Measurements from ENCODE around the gene PHACTR3.
"Not testable (repeated sequence)": the region's sequence is repeated elsewhere in the genome, so short reads cannot be mapped to it uniquely, and the experiment has no call there.

The PHACTR3 gene

GRCh38 chr20:59866338-59866737 lies 262.0 kb downstream of the PHACTR3 start:
- TF ChIP-seq, protein P1, sequence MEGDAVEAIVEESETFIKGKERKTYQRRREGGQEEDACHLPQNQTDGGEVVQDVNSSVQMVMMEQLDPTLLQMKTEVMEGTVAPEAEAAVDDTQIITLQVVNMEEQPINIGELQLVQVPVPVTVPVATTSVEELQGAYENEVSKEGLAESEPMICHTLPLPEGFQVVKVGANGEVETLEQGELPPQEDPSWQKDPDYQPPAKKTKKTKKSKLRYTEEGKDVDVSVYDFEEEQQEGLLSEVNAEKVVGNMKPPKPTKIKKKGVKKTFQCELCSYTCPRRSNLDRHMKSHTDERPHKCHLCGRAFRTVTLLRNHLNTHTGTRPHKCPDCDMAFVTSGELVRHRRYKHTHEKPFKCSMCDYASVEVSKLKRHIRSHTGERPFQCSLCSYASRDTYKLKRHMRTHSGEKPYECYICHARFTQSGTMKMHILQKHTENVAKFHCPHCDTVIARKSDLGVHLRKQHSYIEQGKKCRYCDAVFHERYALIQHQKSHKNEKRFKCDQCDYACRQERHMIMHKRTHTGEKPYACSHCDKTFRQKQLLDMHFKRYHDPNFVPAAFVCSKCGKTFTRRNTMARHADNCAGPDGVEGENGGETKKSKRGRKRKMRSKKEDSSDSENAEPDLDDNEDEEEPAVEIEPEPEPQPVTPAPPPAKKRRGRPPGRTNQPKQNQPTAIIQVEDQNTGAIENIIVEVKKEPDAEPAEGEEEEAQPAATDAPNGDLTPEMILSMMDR (IDR thresholded peaks at IDR 0.05; ENCODE audit: extremely low read depth, missing control alignments): no peak
- no peak for DNase-seq (ENCODE audit: low spot score)

DNA sequence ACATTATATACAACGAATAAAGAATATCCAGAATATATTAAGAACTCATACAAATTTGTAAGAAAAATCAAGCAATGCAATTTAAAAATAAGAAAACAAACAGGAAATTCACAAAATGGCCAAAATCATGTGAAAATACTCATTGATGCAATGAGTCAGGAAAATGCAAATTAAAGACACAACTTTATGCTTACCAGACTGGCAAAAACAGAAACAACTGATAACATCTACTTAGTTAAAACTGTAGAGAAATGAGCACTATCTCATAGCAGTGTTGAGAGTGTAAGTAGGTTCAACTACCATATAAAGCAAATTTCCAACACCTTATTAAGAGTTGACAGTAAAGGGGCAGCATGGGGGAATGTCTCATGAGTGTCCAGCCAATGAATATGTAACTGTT lies 266.8 kb downstream of the PHACTR3 start:
- TF ChIP-seq, protein P1 (IDR thresholded peaks at IDR 0.05; ENCODE audit: extremely low read depth, missing control alignments): no peak

GRCh38 chr20:59873409-59873808 lies 269.1 kb downstream of the PHACTR3 start:
- DNase-seq (ENCODE audit: low spot score): no peak
- TF ChIP-seq, protein P1 (IDR thresholded peaks at IDR 0.05; ENCODE audit: extremely low read depth, missing control alignments): no peak

More for the DNA sequence above, 266.8 kb downstream of the PHACTR3 start:
- no peak for DNase-seq (ENCODE audit: low spot score)

DNA sequence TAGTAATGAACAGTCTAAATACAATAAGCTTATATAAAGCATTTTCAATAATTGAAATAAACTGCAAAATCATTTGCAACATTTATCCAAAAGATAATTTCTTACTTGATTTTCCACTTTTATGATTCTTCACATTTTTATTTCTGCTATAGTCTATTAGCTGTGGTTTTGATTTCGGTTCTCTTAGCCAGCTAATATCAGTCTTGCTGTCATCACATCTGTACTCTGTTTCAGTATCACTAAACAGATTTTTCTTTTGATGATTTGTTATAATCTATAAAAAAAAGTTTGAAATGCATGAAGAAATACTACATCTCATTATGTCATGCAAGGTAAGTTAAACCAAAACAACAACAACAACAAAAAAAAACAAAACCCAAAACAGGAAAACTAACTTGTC lies 275.9 kb downstream of the PHACTR3 start:
- TF ChIP-seq, protein P1 (IDR thresholded peaks at IDR 0.05; ENCODE audit: extremely low read depth, missing control alignments): no peak
- no peak for DNase-seq (ENCODE audit: low spot score)

GRCh38 chr20:59884494-59884893 lies 280.2 kb downstream of the PHACTR3 start:
- TF ChIP-seq, protein P1 (IDR thresholded peaks at IDR 0.05; ENCODE audit: extremely low read depth, missing control alignments): no peak
- DNase-seq (ENCODE audit: low spot score): no peak

DNA sequence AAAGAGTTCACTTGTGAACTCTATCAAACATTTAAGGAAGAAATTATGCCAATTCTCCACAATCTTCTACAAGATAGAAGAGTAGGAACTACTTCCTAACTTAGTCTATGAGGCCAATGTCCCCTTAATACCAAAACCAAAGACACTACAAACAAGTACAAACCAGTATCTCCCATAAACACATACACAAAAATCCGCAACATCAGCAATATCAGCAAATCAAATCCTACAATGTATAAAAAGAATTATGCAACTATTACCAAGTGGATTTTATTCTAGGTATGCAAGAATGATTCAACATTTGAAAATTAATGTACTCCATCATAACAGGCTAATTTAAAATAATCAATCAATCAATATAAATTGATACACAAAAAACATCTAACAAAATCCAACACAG lies 283.7 kb downstream of the PHACTR3 start:
- TF ChIP-seq, protein P1 (IDR thresholded peaks at IDR 0.05; ENCODE audit: extremely low read depth, missing control alignments): no peak
- DNase-seq (ENCODE audit: low spot score): no peak

- DNase-seq (ENCODE audit: low spot score): not testable (repeated sequence)
Measured at GRCh38 chr20:59890035-59890434, 285.7 kb downstream of the PHACTR3 start.

- TF ChIP-seq, protein P1 (IDR thresholded peaks at IDR 0.05; ENCODE audit: extremely low read depth, missing control alignments): no peak
- DNase-seq (ENCODE audit: low spot score): peak; percentile 4
Measured at GRCh38 chr20:59891581-59891980, 287.2 kb downstream of the PHACTR3 start.

Data from GM20000 (cell line).